H1 (cell line): ENCODE data around the gene C20orf96. TPM values are rescaled to one million over a fixed set of nuclear protein-coding genes. Genes with fewer than 3 reads are reported as not detected.

Experiments used
- ATF2 ChIP-seq: IDR thresholded peaks from 2 replicates; pipeline ENCODE4 v1.6.1; 2012; ENCODE audit warnings: low read length, inconsistent platforms
- BRCA1 ChIP-seq: IDR thresholded peaks from 2 replicates; pipeline ENCODE4 v1.6.1; 2012; ENCODE audit warnings: low read depth, low read length, improper control_type of control experiment
- CTBP2 ChIP-seq: IDR thresholded peaks from 2 replicates; pipeline ENCODE4 v1.7.0; 2011; ENCODE audit warnings: borderline replicate concordance, mild to moderate bottlenecking, moderate library complexity, mixed read lengths, low read length; ENCODE audit not compliant: insufficient read depth, insufficient read length
- EGR1 ChIP-seq: IDR thresholded peaks from 2 replicates; pipeline ENCODE4 v1.6.1; 2011; ENCODE audit warnings: low read depth, low read length, borderline replicate concordance
- GTF2F1 ChIP-seq: IDR thresholded peaks from 2 replicates; pipeline ENCODE4 v1.6.1; 2012; ENCODE audit warnings: low read depth, low read length, improper control_type of control experiment, borderline replicate concordance
- HDAC2 ChIP-seq, 2 experiments: fragments of 300-600 bp in 1 of 2; sonication (generic) in 1 of 2; IDR thresholded peaks; 2 replicates each; pipeline ENCODE4 v1.6.1; 2011 to 2012; ENCODE audit warnings: low read depth in 2 of 2, low read length in 2 of 2, mild to moderate bottlenecking in 2 of 2, moderate library complexity in 2 of 2, borderline replicate concordance in 1 of 2, inconsistent platforms in 1 of 2
- JUN ChIP-seq: IDR thresholded peaks from 2 replicates; pipeline ENCODE4 v1.6.1; 2011; ENCODE audit warnings: low read depth, mild to moderate bottlenecking, improper control_type of control experiment, low read length
- POLR2AphosphoS5 ChIP-seq: IDR thresholded peaks from 2 replicates; pipeline ENCODE4 v1.6.1; 2011; ENCODE audit warnings: low read depth, low read length
- RBBP5 ChIP-seq: IDR thresholded peaks from 2 replicates; pipeline ENCODE4 v1.7.1; 2012; ENCODE audit warnings: low read depth, mild to moderate bottlenecking, inconsistent platforms, low read length, moderate library complexity, borderline replicate concordance
- RFX5 ChIP-seq: IDR thresholded peaks from 2 replicates; pipeline ENCODE4 v1.6.1; 2011; ENCODE audit warnings: low read depth, low read length, improper control_type of control experiment, borderline replicate concordance
- RXRA ChIP-seq: IDR thresholded peaks from 2 replicates; pipeline ENCODE4 v1.6.1; 2011; ENCODE audit warnings: low read depth, mild to moderate bottlenecking, low read length, moderate library complexity; ENCODE audit not compliant: insufficient read depth
- SAP30 ChIP-seq: fragments of 300-600 bp; sonication (generic); IDR thresholded peaks from 2 replicates; pipeline ENCODE4 v1.7.1; 2012; ENCODE audit warnings: low read length, moderate library complexity, mild to moderate bottlenecking, inconsistent platforms; ENCODE audit not compliant: insufficient read depth, insufficient replicate concordance
- SIN3A ChIP-seq, 2 experiments: IDR thresholded peaks in 1 of 2; conservative IDR thresholded peaks in 1 of 2; 2 replicates each; pipeline ENCODE4 v1.6.1; 2011 to 2012; ENCODE audit warnings: low read length in 2 of 2, improper control_type of control experiment in 1 of 2, low read depth in 1 of 2, mild to moderate bottlenecking in 1 of 2
- SIX5 ChIP-seq: IDR thresholded peaks from 2 replicates; pipeline ENCODE4 v1.6.1; 2011; ENCODE audit warnings: mild to moderate bottlenecking, low read depth, low read length
- TAF1 ChIP-seq: IDR thresholded peaks from 2 replicates; pipeline ENCODE4 v1.6.1; 2011; ENCODE audit warnings: mild to moderate bottlenecking, low read depth, low read length
- TCF12 ChIP-seq: IDR thresholded peaks from 2 replicates; pipeline ENCODE4 v1.6.1; 2011; ENCODE audit warnings: low read depth, mild to moderate bottlenecking, low read length
- ZNF274 ChIP-seq: IDR thresholded peaks from 2 replicates; pipeline ENCODE4 v1.7.0; 2012; ENCODE audit warnings: low read length, borderline replicate concordance; ENCODE audit errors: extremely low read depth
- polyA plus RNA-seq, 7 experiments: library from polyadenylated mRNA; depleted of rRNA in 3 of 7; stranded (reverse) in 5 of 7; unstranded in 2 of 7; fragments of >200 nt in 5 of 7; fragments of 200-250 nt in 2 of 7; gene quantifications; 1 replicate in 5 of 7; 2 replicates in 1 of 7; 4 replicates in 1 of 7; pipeline versions ENCODE4 v1.2.1 to v1.2.3, GENCODE V29; 2011 to 2013; ENCODE audit warnings: missing spikeins in 2 of 7, mixed read lengths in 2 of 7
- total RNA-seq: library from RNA; stranded (reverse); fragmentation: NEBNext Ultra II Directional; extraction: Animal tissue kit (Norgen Biotek cat#: 25700); gene quantifications from 2 replicates; pipeline ENCODE4 v1.2.1, GENCODE V29; 2021
- TF ChIP-seq, protein P1 (sequence below): IDR thresholded peaks from 2 replicates; pipeline ENCODE4 v1.6.1; 2011; ENCODE audit warnings: low read depth, mild to moderate bottlenecking, low read length; ENCODE audit not compliant: insufficient read depth
- TF ChIP-seq, protein P2 (sequence below): IDR thresholded peaks from 2 replicates; pipeline ENCODE4 v1.6.1; 2012; ENCODE audit warnings: inconsistent platforms

C20orf96 gene
- total and polyA plus RNA-seq, 2 of the 8 experiments (the other 6 are each of a cell fraction or from before 2014, with no cell fraction given): 19.2 to 21.0 TPM

GRCh38 chr20:309841-310644 is 19.5 kb upstream of the C20orf96 start (continued):
- TF ChIP-seq ATF2 (0 out of 2 replicates have a peak, but pooled peaks have one; percentile 8), RFX5 (0 out of 2 replicates have a peak, but pooled peaks have one; percentile 37), GTF2F1 (no peak), SAP30 (peak; percentile 70), CTBP2 (no peak), BRCA1 (no peak), RBBP5 (peak; percentile 82; the same call in 1 of the 2 replicates), SIN3A (conservative IDR thresholded peaks at IDR 0.05 in 1 of 2, IDR thresholded peaks at IDR 0.05 in 1 of 2; ENCODE audit: low read depth in 1 of 2, low read length in 2 of 2) (peak; percentile 50 to 53; a peak in 2 of 4 replicates), TAF1 (peak; percentile 54; the same call in 1 of the 2 replicates), HDAC2 (IDR thresholded peaks at IDR 0.05; ENCODE audit: borderline replicate concordance in 1 of 2, low read depth in 2 of 2, low read length in 2 of 2) (peak in 1 of 2 experiments; percentile 72; a peak in 1 of 4 replicates), EGR1 (0 out of 2 replicates have a peak, but pooled peaks have one; percentile 10), JUN (no peak), POLR2AphosphoS5 (no peak; the same call in 1 of the 2 replicates), RXRA (no peak), TCF12 (no peak), SIX5 (no peak), ZNF274 (no peak)
- TF ChIP-seq, protein P1, sequence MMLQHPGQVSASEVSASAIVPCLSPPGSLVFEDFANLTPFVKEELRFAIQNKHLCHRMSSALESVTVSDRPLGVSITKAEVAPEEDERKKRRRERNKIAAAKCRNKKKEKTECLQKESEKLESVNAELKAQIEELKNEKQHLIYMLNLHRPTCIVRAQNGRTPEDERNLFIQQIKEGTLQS: no peak
- TF ChIP-seq, protein P2, sequence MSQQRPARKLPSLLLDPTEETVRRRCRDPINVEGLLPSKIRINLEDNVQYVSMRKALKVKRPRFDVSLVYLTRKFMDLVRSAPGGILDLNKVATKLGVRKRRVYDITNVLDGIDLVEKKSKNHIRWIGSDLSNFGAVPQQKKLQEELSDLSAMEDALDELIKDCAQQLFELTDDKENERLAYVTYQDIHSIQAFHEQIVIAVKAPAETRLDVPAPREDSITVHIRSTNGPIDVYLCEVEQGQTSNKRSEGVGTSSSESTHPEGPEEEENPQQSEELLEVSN: peak; percentile 48; the same call in 1 of the 2 replicates
